ENCODE results near the gene SETD4.

DNA sequence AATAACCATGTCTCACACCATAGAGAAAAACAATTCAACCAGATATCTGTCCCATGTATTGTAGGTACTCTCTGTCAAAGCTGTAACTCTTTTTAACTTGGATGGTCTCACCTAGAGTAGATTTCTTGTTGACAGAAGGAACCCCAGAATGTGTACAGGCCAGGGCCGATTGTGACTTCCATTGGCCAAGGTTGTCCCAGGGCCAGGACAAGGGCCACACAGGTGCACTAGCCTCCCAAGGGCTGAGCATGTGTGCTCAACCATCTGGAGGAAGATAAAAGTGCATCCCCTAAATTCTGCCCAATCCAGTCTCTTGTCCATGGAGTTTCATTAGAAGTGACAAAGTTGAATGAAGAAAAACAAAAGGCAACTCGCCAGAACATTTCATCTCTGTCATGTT is 51.8 kb downstream of the SETD4 start:
- TF ChIP-seq CTCF (conservative IDR thresholded peaks at IDR 0.05 in 1 of 2, IDR thresholded peaks at IDR 0.05 in 1 of 2; ENCODE audit: extremely low read depth in 1 of 2, insufficient read depth in 1 of 2, low read depth in 1 of 2, low read length in 2 of 2) (no peak), EZH2 (IDR thresholded peaks at IDR 0.05; ENCODE audit: borderline replicate concordance, low read length) (no peak)
